ENCODE measurements around the gene MMP25.

MMP25 gene

GRCh38 chr16:3045758-3046640, at the start of gene MMP25:
Gene MMP25, plus strand, starts transcription at chr16:3046561. Its CDS starts 357 bp downstream, at chr16:3046918.
- DNase-seq (ENCODE audit: low spot score), result no peak

- no peak for DNase-seq (ENCODE audit: low spot score)
Observed at GRCh38 chr16:2999929-3000328, 46.4 kb upstream of the MMP25 start.

- DNase-seq (ENCODE audit: low spot score), result no peak
Observed at GRCh38 chr16:3000540-3000939, 45.8 kb upstream of the MMP25 start.

- no peak for DNase-seq (ENCODE audit: low spot score)
Observed at GRCh38 chr16:3001316-3001715, 45.0 kb upstream of the MMP25 start.

GRCh38 chr16:3003582-3004270, 42.6 kb upstream of the MMP25 start:
- DNase-seq (ENCODE audit: low spot score), result peak; percentile 99

- no peak for DNase-seq (ENCODE audit: low spot score)
Observed at GRCh38 chr16:3004319-3004718, 42.0 kb upstream of the MMP25 start.

GRCh38 chr16:3004781-3005284, 41.5 kb upstream of the MMP25 start:
- DNase-seq (ENCODE audit: low spot score), result no peak

GRCh38 chr16:3007059-3007956, 39.1 kb upstream of the MMP25 start:
- DNase-seq (ENCODE audit: low spot score), result no peak

- peak; percentile 18 for DNase-seq (ENCODE audit: low spot score)
Observed at GRCh38 chr16:3007957-3008689, 38.2 kb upstream of the MMP25 start.

- no peak for DNase-seq (ENCODE audit: low spot score)
Observed at GRCh38 chr16:3008690-3009037, 37.7 kb upstream of the MMP25 start.

- no peak for DNase-seq (ENCODE audit: low spot score)
Observed at GRCh38 chr16:3009568-3010390, 36.6 kb upstream of the MMP25 start.

GRCh38 chr16:3010510-3010909, 35.9 kb upstream of the MMP25 start:
- DNase-seq (ENCODE audit: low spot score), result no peak

GRCh38 chr16:3012246-3012645, 34.1 kb upstream of the MMP25 start:
- DNase-seq (ENCODE audit: low spot score), result no peak

- no peak for DNase-seq (ENCODE audit: low spot score)
Observed at GRCh38 chr16:3012828-3013420, 33.4 kb upstream of the MMP25 start, which contains the start of gene CLDN9. Gene CLDN9, plus strand, starts transcription at chr16:3012923. Its CDS starts 440 bp downstream, at chr16:3013363.

GRCh38 chr16:3013491-3013951, 32.8 kb upstream of the MMP25 start:
- DNase-seq (ENCODE audit: low spot score), result no peak

GRCh38 chr16:3013998-3014690, 32.2 kb upstream of the MMP25 start:
- no peak for DNase-seq (ENCODE audit: low spot score)

GRCh38 chr16:3014971-3015370, 31.4 kb upstream of the MMP25 start:
- no peak for DNase-seq (ENCODE audit: low spot score)

- no peak for DNase-seq (ENCODE audit: low spot score)
Observed at GRCh38 chr16:3015865-3016521, 30.4 kb upstream of the MMP25 start.

- DNase-seq (ENCODE audit: low spot score), result no peak
Observed at GRCh38 chr16:3017344-3017743, 29.0 kb upstream of the MMP25 start.

Data from CD4-positive, alpha-beta T cell treated with Interleukin-2 at 100 ng/mL for 4 hours (primary cell).